HFFc6 (cell line): ENCODE measurements around the gene PDZRN4. TPM values are rescaled to one million over a fixed set of nuclear protein-coding genes. Genes with fewer than 3 reads are reported as not detected.
"Not testable (repeated sequence)": the region's sequence is repeated elsewhere in the genome, so short reads cannot be mapped to it uniquely, and the experiment has no call there.

Experiments
- DNase-seq: peaks from one replicate; pipeline ENCODE4 v3.0.0-alpha.2; 2018
- H3K27ac Mint-ChIP-seq: 2 replicates; pipeline ENCODE4 v1.8.0; 2020; ENCODE audit warnings: mild to moderate bottlenecking, mixed read lengths
- H3K27me3 Mint-ChIP-seq: 2 replicates; pipeline ENCODE4 v1.8.0; 2021; ENCODE audit warnings: mild to moderate bottlenecking, moderate library complexity, mixed read lengths; ENCODE audit not compliant: insufficient read depth
- H3K36me3 Mint-ChIP-seq: 2 replicates; pipeline ENCODE4 v1.8.0; 2021; ENCODE audit warnings: low read depth, mixed read lengths
- H3K4me1 Mint-ChIP-seq: 2 replicates; pipeline ENCODE4 v1.8.0; 2020; ENCODE audit warnings: low read depth, mixed read lengths
- H3K4me3 Mint-ChIP-seq: 2 replicates; pipeline ENCODE4 v1.8.0; 2020; ENCODE audit warnings: mild to moderate bottlenecking, moderate library complexity, mixed read lengths
- H3K9me3 Mint-ChIP-seq: 2 replicates; pipeline ENCODE4 v1.8.0; 2020; ENCODE audit warnings: mild to moderate bottlenecking, mixed read lengths
- total RNA-seq, 6 experiments: library from RNA; stranded (reverse); fragmentation: NEBNext Ultra II Directional; extraction: Animal tissue kit (Norgen Biotek cat#: 25700); gene quantifications; 2 replicates in 1 of 6; 3 replicates in 5 of 6; pipeline ENCODE4 v1.2.3, GENCODE V29; 2021
- TF ChIP-seq, protein P1 (sequence below): fragments of 200-600 bp; sonication (generic); IDR thresholded peaks from 2 replicates; pipeline ENCODE4 v1.5.0; 2021; ENCODE audit warnings: antibody characterized with exemption, mild to moderate bottlenecking

PDZRN4 gene
- total RNA-seq, 6 experiments from 2014 or later, result not detected

DNA sequence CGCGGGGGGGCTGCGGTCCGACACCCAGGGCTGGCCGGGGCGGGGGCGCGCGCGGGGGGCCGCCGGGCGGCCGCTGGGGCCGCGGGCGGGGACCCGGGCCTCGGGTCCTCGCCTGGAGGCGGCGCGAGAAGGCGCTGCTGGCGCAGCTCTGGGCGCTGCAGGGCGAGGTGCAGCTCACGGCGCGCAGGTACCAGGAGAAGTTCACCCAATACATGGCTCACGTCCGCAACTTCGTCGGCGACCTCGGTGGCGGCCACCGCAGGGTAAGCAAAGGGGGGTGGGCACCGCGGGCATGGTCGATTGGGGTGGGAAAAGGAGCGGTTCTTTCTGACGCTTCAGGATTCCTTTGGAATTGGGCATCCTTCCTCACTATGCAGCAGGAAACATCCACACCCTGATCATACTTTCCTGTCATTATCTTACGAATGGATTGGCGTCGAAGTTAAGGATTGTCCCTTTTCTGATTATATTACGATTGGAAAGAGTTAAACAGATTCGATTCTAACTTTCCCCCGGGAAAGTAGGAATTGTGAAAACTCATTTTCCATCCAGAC, 798 bp downstream of the PDZRN4 start:
- H3K27me3 Mint-ChIP-seq, result peaks cover 3% of the 10 kb centered on the region
- H3K4me3 Mint-ChIP-seq, result no peak overlapping the region

DNA sequence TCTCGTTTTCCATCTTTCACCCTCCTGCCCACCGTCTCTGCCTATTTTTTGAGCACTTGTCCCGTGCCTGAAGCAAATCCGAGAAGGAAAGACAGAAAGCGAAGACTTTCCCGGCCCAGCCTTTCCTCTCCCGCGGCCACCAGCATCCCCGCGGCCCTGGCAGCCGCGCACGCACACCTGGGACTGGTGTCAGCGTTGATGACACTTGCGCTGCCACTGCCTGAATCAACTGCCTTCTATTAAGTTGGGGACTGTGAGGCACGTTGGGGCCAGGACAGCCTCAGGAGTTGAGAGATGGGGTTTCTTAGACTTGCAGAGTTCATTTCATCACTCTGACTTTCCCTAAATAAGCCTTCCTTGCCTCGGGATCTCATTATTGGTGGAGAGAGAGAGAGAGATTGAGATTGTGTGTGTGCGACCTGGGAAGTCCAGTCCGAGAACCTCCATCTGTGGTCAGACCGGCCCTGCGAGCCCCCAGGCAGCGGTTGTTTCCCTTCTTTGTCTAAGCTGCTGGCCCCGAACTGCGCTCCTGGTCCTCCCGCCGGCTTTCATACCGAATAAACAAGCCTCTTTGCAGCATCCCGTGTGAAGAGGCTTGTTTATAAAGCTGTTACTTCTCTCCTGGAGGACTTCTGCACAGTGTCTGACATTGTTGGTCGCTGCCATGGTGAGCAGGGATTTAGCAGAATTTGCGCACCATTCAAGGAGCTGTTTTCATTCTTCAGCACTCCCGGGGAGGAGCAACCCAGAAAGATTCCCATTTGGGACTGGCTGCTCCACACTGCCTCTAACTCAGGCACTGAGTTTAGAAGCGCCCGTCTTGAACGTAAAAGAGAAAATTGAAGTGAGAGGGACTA, 1.5 kb downstream of the PDZRN4 start:
- H3K36me3 Mint-ChIP-seq, result peaks cover 4% of the 10 kb centered on the region; the same call in 1 of the 2 replicates
- no peak overlapping the region for H3K4me3 Mint-ChIP-seq

More for the DNA sequence above, 798 bp downstream of the PDZRN4 start:
- Mint-ChIP-seq H3K27ac (no peak overlapping the region), H3K9me3 (peaks cover 18% of the 10 kb centered on the region), H3K4me1 (no peaks in the 10 kb centered on the region), H3K36me3 (peaks cover 4% of the 10 kb centered on the region; the same call in 1 of the 2 replicates)
- TF ChIP-seq, protein P1, sequence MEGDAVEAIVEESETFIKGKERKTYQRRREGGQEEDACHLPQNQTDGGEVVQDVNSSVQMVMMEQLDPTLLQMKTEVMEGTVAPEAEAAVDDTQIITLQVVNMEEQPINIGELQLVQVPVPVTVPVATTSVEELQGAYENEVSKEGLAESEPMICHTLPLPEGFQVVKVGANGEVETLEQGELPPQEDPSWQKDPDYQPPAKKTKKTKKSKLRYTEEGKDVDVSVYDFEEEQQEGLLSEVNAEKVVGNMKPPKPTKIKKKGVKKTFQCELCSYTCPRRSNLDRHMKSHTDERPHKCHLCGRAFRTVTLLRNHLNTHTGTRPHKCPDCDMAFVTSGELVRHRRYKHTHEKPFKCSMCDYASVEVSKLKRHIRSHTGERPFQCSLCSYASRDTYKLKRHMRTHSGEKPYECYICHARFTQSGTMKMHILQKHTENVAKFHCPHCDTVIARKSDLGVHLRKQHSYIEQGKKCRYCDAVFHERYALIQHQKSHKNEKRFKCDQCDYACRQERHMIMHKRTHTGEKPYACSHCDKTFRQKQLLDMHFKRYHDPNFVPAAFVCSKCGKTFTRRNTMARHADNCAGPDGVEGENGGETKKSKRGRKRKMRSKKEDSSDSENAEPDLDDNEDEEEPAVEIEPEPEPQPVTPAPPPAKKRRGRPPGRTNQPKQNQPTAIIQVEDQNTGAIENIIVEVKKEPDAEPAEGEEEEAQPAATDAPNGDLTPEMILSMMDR, result no peak
- no peak for DNase-seq

DNA sequence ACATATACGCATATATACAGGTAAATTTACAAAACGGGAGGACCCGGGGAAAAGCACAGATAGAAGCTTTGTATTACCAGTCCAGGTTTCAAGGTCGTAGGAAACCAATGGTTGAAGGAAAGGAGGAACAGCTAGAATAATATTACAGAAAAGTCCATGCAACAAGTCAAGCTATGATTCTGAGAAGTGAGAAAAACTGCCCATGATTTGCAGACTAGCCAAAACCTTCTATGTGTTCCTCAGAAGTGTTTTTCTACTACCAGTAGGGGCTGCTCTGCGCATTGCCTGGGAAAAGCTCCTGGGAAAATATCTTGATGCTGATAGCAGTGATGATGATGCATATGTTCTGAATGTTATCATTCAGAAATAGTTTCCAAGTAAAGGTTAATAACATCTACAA, 2.2 kb downstream of the PDZRN4 start:
- no peak overlapping the region for H3K27ac Mint-ChIP-seq
- peaks cover 4% of the 10 kb centered on the region; the same call in 1 of the 2 replicates for H3K36me3 Mint-ChIP-seq
- no peaks in the 10 kb centered on the region for H3K4me1 Mint-ChIP-seq
- TF ChIP-seq, protein P1, result no peak
- peaks cover 18% of the 10 kb centered on the region for H3K9me3 Mint-ChIP-seq
- DNase-seq, result no peak
- H3K4me3 Mint-ChIP-seq, result no peak overlapping the region
- peaks cover 3% of the 10 kb centered on the region for H3K27me3 Mint-ChIP-seq

More for the DNA sequence above, 1.5 kb downstream of the PDZRN4 start:
- DNase-seq, result no peak
- Mint-ChIP-seq H3K9me3 (peaks cover 18% of the 10 kb centered on the region), H3K4me1 (no peaks in the 10 kb centered on the region), H3K27ac (no peak overlapping the region), H3K27me3 (peaks cover 3% of the 10 kb centered on the region)
- TF ChIP-seq, protein P1, result no peak

DNA sequence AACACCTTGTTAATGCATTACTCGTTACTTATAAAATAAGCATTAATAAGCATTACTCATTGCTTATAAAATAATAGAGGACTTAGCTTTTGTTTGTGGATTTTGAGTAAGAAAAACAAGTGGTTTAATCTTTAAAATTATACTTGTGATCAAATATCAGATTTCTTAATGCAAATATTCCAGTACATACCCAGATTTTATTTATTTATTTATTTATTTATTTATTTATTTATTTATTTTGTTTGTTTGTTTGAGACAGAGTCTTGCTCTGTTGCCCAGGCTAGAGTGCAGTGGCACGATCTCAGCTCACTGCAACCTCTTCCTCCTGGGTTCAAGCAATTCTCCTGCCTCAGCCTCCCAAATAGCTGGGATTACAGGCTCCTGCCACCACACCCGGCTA, 3.4 kb downstream of the PDZRN4 start:
- not testable (repeated sequence) for H3K27me3 Mint-ChIP-seq, H3K27ac Mint-ChIP-seq, DNase-seq, H3K4me1 Mint-ChIP-seq, H3K4me3 Mint-ChIP-seq, H3K36me3 Mint-ChIP-seq
- peaks cover 18% of the 10 kb centered on the region for H3K9me3 Mint-ChIP-seq

DNA sequence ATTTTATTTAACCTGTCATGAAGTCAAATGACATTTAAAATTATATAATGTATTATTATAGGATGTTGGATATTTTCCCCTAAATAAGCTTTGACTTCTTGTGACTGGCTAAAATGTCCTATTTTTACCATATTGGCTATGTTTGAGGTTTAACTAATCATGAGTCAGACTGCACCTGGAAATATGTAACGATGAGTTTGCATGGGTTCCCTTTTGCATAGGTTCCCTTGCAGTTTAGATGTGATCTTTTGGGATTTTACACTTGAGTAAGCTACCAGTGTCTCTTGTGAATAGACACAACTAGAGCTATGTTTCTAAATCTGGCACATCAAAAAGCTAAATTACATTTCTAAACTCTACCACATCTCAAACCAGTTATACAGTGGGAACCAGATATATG, 5.2 kb downstream of the PDZRN4 start:
- no peak overlapping the region for H3K27ac Mint-ChIP-seq
- H3K36me3 Mint-ChIP-seq, result no peaks in the 10 kb centered on the region
- H3K9me3 Mint-ChIP-seq, result peaks cover 7% of the 10 kb centered on the region; the same call in 1 of the 2 replicates
- TF ChIP-seq, protein P1, result no peak
- H3K4me3 Mint-ChIP-seq, result no peak overlapping the region
- H3K27me3 Mint-ChIP-seq, result no peaks in the 10 kb centered on the region
- H3K4me1 Mint-ChIP-seq, result no peaks in the 10 kb centered on the region
- no peak for DNase-seq

DNA sequence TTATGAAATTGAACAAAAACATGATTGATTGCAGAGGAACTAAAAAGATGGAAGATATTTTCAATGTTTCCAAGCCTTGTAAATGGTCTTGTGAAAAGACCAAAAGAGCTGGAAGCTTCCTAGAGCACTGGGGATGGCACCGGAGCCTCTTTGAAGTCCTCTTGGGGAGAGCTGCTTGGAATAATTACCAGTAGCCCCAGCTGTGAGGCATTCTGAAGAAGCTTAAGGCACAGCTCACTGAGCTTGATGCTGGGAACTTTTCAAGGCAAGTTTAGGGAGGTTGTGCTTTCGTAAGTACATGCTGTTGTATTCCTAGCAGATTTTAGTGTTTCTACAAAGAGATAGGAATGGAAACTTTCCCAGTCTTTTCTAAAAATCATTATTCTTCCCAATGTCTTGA, 13.9 kb downstream of the PDZRN4 start:
- H3K27me3 Mint-ChIP-seq, result no peaks in the 10 kb centered on the region; the same call in 1 of the 2 replicates
- H3K9me3 Mint-ChIP-seq, result peaks cover 25% of the 10 kb centered on the region
- no peaks in the 10 kb centered on the region for H3K36me3 Mint-ChIP-seq
- H3K4me1 Mint-ChIP-seq, result no peaks in the 10 kb centered on the region
- H3K4me3 Mint-ChIP-seq, result no peak overlapping the region
- TF ChIP-seq, protein P1, result no peak
- no peak for DNase-seq
- H3K27ac Mint-ChIP-seq, result no peak overlapping the region
